Activated CD8-positive, alpha-beta memory T cell treated with anti-CD3 and anti-CD28 coated beads, Interleukin-2, amount 50 U/mL, for 1 hour (primary cell): ENCODE measurements around the gene CTDSPL2.
"Not testable (repeated sequence)": the region's sequence is repeated elsewhere in the genome, so short reads cannot be mapped to it uniquely, and the experiment has no call there.

Source experiments
- DNase-seq: peaks from one replicate; pipeline ENCODE4 v3.0.0-alpha.2; 2020; ENCODE audit errors: extremely low read depth

Gene CTDSPL2

GRCh38 chr15:44426975-44427755 lies at the start of gene CTDSPL2:
Gene CTDSPL2 (plus strand): TSS chr15:44427629. CDS start chr15:44459015, 31,386 bp downstream.
- DNase-seq: peak; percentile 82

- DNase-seq: no peak
Observed at GRCh38 chr15:44381236-44381635, 46.2 kb upstream of the CTDSPL2 start.

GRCh38 chr15:44385344-44385942 lies 42.0 kb upstream of the CTDSPL2 start:
- DNase-seq: no peak

- DNase-seq: no peak
Observed at GRCh38 chr15:44394062-44394461, 33.4 kb upstream of the CTDSPL2 start.

- no peak for DNase-seq
Observed at GRCh38 chr15:44394562-44394961, 32.9 kb upstream of the CTDSPL2 start.

- no peak for DNase-seq
Observed at GRCh38 chr15:44397869-44398268, 29.6 kb upstream of the CTDSPL2 start.

GRCh38 chr15:44414001-44414400 lies 13.4 kb upstream of the CTDSPL2 start:
- no peak for DNase-seq

GRCh38 chr15:44427756-44428724 lies 611 bp downstream of the CTDSPL2 start:
- no peak for DNase-seq

GRCh38 chr15:44435893-44436667 lies 8.7 kb downstream of the CTDSPL2 start:
- DNase-seq: no peak

- DNase-seq: no peak
Observed at GRCh38 chr15:44438402-44438801, 11.0 kb downstream of the CTDSPL2 start.

GRCh38 chr15:44441095-44441501 lies 13.7 kb downstream of the CTDSPL2 start:
- no peak for DNase-seq

- no peak for DNase-seq
Observed at GRCh38 chr15:44443515-44443914, 16.1 kb downstream of the CTDSPL2 start.

- no peak for DNase-seq
Observed at GRCh38 chr15:44447772-44448376, 20.4 kb downstream of the CTDSPL2 start.

GRCh38 chr15:44450172-44450571 lies 22.7 kb downstream of the CTDSPL2 start:
- DNase-seq: no peak

GRCh38 chr15:44453578-44454283 lies 26.3 kb downstream of the CTDSPL2 start:
- not testable (repeated sequence) for DNase-seq

GRCh38 chr15:44458429-44458828 lies 31.0 kb downstream of the CTDSPL2 start:
- DNase-seq: no peak

- no peak for DNase-seq
Observed at GRCh38 chr15:44468709-44469385, 41.4 kb downstream of the CTDSPL2 start.

GRCh38 chr15:44471885-44472455 lies 44.5 kb downstream of the CTDSPL2 start:
- DNase-seq: no peak

- no peak for DNase-seq
Observed at GRCh38 chr15:44479343-44479742, 51.9 kb downstream of the CTDSPL2 start.
